Endothelial cell of umbilical vein (primary cell): ENCODE results near the gene PPP2R2D. TPM values are rescaled to one million over a fixed set of nuclear protein-coding genes. Genes with fewer than 3 reads are reported as not detected.

Experiments used
- BruUV-seq: library from RNA; stranded (reverse); fragments of 400-500 nt; replicated peaks from 2 replicates; lab custom pipeline; 2021; lab: Mats Ljungman, UMichigan
- CTCF ChIA-PET: fragments of 300-600, 350-600 bp; sonication (Branson Sonifier 250); formaldehyde crosslinking; loops from one replicate; lab custom pipeline; 2021; ENCODE audit warnings: antibody characterized with exemption, inconsistent platforms; lab: Charles Lee
- POLR2A ChIA-PET: fragments of 300-600, 350-600 bp; sonication (Branson Sonifier 250); formaldehyde crosslinking; loops from one replicate; lab custom pipeline; 2021; ENCODE audit warnings: antibody characterized with exemption, inconsistent platforms; lab: Charles Lee
- DNase-seq: peaks from one replicate; pipeline ENCODE4 v3.0.0-alpha.2; 2011; ENCODE audit warnings: low read depth, low spot score
- FAIRE-seq: peaks from 2 replicates; lab custom pipeline; 2011; peaks lifted over from hg19 to GRCh38; lab: Jason Lieb, UNC
- H2AFZ ChIP-seq: 2 replicates; pipeline ENCODE4 v1.6.0; 2012; ENCODE audit warnings: low read depth, low read length, control low read depth, inconsistent platforms
- H3K27ac ChIP-seq: 2 replicates; pipeline ENCODE4 v1.5.1; 2011; ENCODE audit warnings: low read depth, mild to moderate bottlenecking, control low read depth, low read length, moderate library complexity; ENCODE audit not compliant: insufficient read depth
- H3K27me3 ChIP-seq, 2 experiments: 2 replicates each; pipeline versions ENCODE4 v1.6.0 to v1.6.1; 2011; ENCODE audit warnings: low read length in 2 of 2, mixed read lengths in 1 of 2; ENCODE audit not compliant: control insufficient read depth in 2 of 2, insufficient read depth in 2 of 2
- H3K36me3 ChIP-seq, 2 experiments: 2 replicates in 1 of 2; 3 replicates in 1 of 2; pipeline ENCODE4 v1.5.1; 2011; ENCODE audit warnings: low read length in 2 of 2, mild to moderate bottlenecking in 1 of 2, moderate library complexity in 1 of 2; ENCODE audit not compliant: control insufficient read depth in 2 of 2, insufficient read depth in 2 of 2; ENCODE audit errors: extremely low read depth in 1 of 2
- H3K4me1 ChIP-seq: 3 replicates; pipeline ENCODE4 v1.5.1; 2011; ENCODE audit warnings: mild to moderate bottlenecking, low read length; ENCODE audit not compliant: control insufficient read depth, insufficient read depth; ENCODE audit errors: extremely low read depth
- H3K4me2 ChIP-seq: 2 replicates; pipeline ENCODE4 v1.6.1; 2011; ENCODE audit warnings: low read length, control low read depth, mixed read lengths; ENCODE audit not compliant: insufficient read depth
- H3K4me3 ChIP-seq, 3 experiments: fragments of 200-600 bp in 1 of 3; sonication (generic), shearing (Covaris generic) in 1 of 3; replicated peaks in 1 of 3; 2 replicates each; pipeline ENCODE4 v1.5.1; 2011 to 2016; ENCODE audit warnings: control low read depth in 3 of 3, low read length in 3 of 3, mild to moderate bottlenecking in 2 of 3, inconsistent platforms in 1 of 3, low read depth in 1 of 3, moderate library complexity in 1 of 3; ENCODE audit not compliant: insufficient read depth in 1 of 3
- H3K79me2 ChIP-seq: 2 replicates; pipeline ENCODE4 v1.6.0; 2012; ENCODE audit warnings: low read length, inconsistent platforms; ENCODE audit not compliant: control insufficient read depth, insufficient read depth
- H3K9ac ChIP-seq: replicated peaks from 2 replicates; pipeline ENCODE3; 2011; ENCODE audit warnings: low read length, control low read depth; ENCODE audit not compliant: insufficient read depth; ENCODE audit errors: extremely low read depth
- H3K9me1 ChIP-seq: replicated peaks from 3 replicates; pipeline ENCODE4 v1.6.0; 2011; ENCODE audit warnings: mild to moderate bottlenecking, low read length; ENCODE audit not compliant: control insufficient read depth, insufficient read depth; ENCODE audit errors: extremely low read depth
- H3K9me3 ChIP-seq: replicated peaks from 2 replicates; pipeline ENCODE4 v1.5.1; 2012; ENCODE audit warnings: low read length, inconsistent platforms; ENCODE audit not compliant: control insufficient read depth, insufficient read depth
- H4K20me1 ChIP-seq: replicated peaks from 2 replicates; pipeline ENCODE3; 2011; ENCODE audit warnings: mild to moderate bottlenecking, low read length; ENCODE audit not compliant: control insufficient read depth, insufficient read depth; ENCODE audit errors: extremely low read depth
- EZH2 ChIP-seq: IDR thresholded peaks from 2 replicates; pipeline ENCODE4 v1.6.1; 2012; ENCODE audit warnings: borderline replicate concordance, low read depth, mild to moderate bottlenecking, moderate library complexity, low read length, inconsistent platforms; ENCODE audit not compliant: severe bottlenecking
- FOS ChIP-seq: IDR thresholded peaks from 2 replicates; pipeline ENCODE4 v1.6.1; 2011; ENCODE audit warnings: mild to moderate bottlenecking, low read length, moderate library complexity, borderline replicate concordance; ENCODE audit not compliant: insufficient read depth
- JUN ChIP-seq: IDR thresholded peaks from 2 replicates; pipeline ENCODE4 v1.6.1; 2011; ENCODE audit warnings: borderline replicate concordance, low read depth; ENCODE audit not compliant: insufficient read length, insufficient read depth
- MAX ChIP-seq: IDR thresholded peaks from 2 replicates; pipeline ENCODE4 v1.6.1; 2011; ENCODE audit not compliant: insufficient read depth, insufficient read length
- POLR2A ChIP-seq: IDR thresholded peaks from 2 replicates; pipeline ENCODE4 v1.6.1; 2012; ENCODE audit warnings: low read depth, mild to moderate bottlenecking, control low read depth, low read length
- POLR2AphosphoS5 ChIP-seq: IDR thresholded peaks from 2 replicates; pipeline ENCODE4 v1.6.1; 2012; ENCODE audit warnings: low read depth, mild to moderate bottlenecking, control low read depth, low read length, moderate library complexity; ENCODE audit not compliant: insufficient read depth
- dilution Hi-C: fragments of 300-500 bp; cut with MboI; formaldehyde crosslinking; loops from one replicate; pipeline ENCODE4 v1.15.0; 2019; ENCODE audit warnings: low sequenced_read_pairs; ENCODE audit not compliant: extremely low pct_ligation_motif_present
- intact Hi-C: fragments of 100-400 bp; cut with micrococcal nuclease; formaldehyde crosslinking; loops from one replicate; pipeline ENCODE4 v1.10.0; 2022
- polyA plus RNA-seq, 4 experiments: library from polyadenylated mRNA; depleted of rRNA in 3 of 4; stranded (reverse) in 3 of 4; unstranded in 1 of 4; fragments of >200 nt; gene quantifications; 2 replicates each; pipeline versions ENCODE4 v1.2.1 to v1.2.3, GENCODE V29; 2011 to 2012; ENCODE audit warnings: missing spikeins in 1 of 4
- total RNA-seq: library from RNA; stranded (reverse); gene quantifications from 2 replicates; pipeline ENCODE4 v1.2.3, GENCODE V29; 2021

The PPP2R2D gene
- total and polyA plus RNA-seq, 2 donors (not counting 3 experiments of a cell fraction or from before 2014, with no cell fraction given), result 29.9 to 36.3 TPM

- DNase-seq, result no peak
- ChIA-PET POLR2A (no interaction called here), CTCF (no interaction called here)
- no peaks in the 10 kb centered on the region for H3K36me3 ChIP-seq
- dilution Hi-C loops, result no loop called here
- no peaks in the 10 kb centered on the region for H3K4me1 ChIP-seq
- no peaks in the 10 kb centered on the region for H3K79me2 ChIP-seq
- no peaks in the 10 kb centered on the region for H3K9me1 ChIP-seq
- no peak overlapping the region for H3K4me3 ChIP-seq
- H4K20me1 ChIP-seq, result no peaks in the 10 kb centered on the region
- intact Hi-C loops, result no loop called here
- no TSS peak for BruUV-seq
- no peak overlapping the region for H3K27ac ChIP-seq
- H3K27me3 ChIP-seq, result no peaks in the 10 kb centered on the region
- peaks cover 3% of the 10 kb centered on the region for H3K9me3 ChIP-seq
- TF ChIP-seq POLR2AphosphoS5 (no peak), JUN (no peak), MAX (no peak), POLR2A (no peak), FOS (no peak), EZH2 (no peak)
- H3K9ac ChIP-seq, result no peak overlapping the region
- no peak for FAIRE-seq
- H3K4me2 ChIP-seq, result no peak overlapping the region
- H2AFZ ChIP-seq, result no peak overlapping the region
These were observed 45.1 kb upstream of the PPP2R2D start for GRCh38 chr10:131855461-131856401.
